Measurements from ENCODE around the gene ARL3. TPM values are rescaled to one million over a fixed set of nuclear protein-coding genes. Genes with fewer than 3 reads are reported as not detected.
"Not testable (repeated sequence)": the region's sequence is repeated elsewhere in the genome, so short reads cannot be mapped to it uniquely, and the experiment has no call there.

Gene ARL3
- total RNA-seq, 1 experiment from 2014 or later = 20.7 TPM

DNA sequence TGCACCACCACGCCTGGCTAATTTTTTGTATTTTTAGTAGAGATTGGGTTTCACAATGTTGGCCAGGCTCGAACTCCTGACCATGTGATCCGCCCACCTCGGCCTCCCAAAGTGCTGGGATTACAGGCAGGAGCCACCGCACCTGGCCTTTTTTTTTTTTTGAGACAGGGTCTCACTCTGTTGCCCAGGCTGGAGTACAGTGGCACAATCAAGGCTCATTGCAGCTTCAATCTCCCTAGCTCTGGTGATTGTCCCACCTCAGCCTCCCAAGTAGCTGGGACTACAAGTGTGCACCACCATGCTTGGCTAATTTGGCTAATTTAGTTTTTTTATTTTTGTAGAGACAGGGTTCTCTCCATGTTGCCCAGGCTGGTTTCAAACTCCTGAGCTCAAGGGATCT is 28.1 kb upstream of the ARL3 start:
- in situ Hi-C loops (cut with HindIII; ENCODE audit: low pct_unique_long_range_greater_than_20kb, low sequenced_read_pairs); BruUV-seq (replicated peaks); H3K4me3 ChIP-seq (ENCODE audit: low read depth in 2 of 2, low read length in 2 of 2); H3K36me3 ChIP-seq (ENCODE audit: control insufficient read depth, insufficient read depth, low read length); CTCF ChIA-PET; DNase-seq (ENCODE audit: low read depth, low spot score); H3K27me3 ChIP-seq (ENCODE audit: control insufficient read depth, insufficient read depth, low read length); intact Hi-C loops (cut with micrococcal nuclease; ENCODE audit: unreplicated experiment); ATAC-seq; H3K9me3 ChIP-seq (ENCODE audit: control insufficient read depth, insufficient read depth, low read depth, low read length): not testable (repeated sequence)
- Histone ChIP-seq H3K4me1 (ENCODE audit: control insufficient read depth, insufficient read depth, low read length) (peaks cover 21% of the 10 kb centered on the region), H3K27ac (ENCODE audit: low read length) (peak overlapping the region; percentile 95; the same call in 1 of the 2 replicates)
- POLR2A ChIA-PET = interaction anchor here (0.6 kb wide), 1 partner anchor 11 kb away, joined by 15 read pairs; no protein-coding TSS in a partner anchor

DNA sequence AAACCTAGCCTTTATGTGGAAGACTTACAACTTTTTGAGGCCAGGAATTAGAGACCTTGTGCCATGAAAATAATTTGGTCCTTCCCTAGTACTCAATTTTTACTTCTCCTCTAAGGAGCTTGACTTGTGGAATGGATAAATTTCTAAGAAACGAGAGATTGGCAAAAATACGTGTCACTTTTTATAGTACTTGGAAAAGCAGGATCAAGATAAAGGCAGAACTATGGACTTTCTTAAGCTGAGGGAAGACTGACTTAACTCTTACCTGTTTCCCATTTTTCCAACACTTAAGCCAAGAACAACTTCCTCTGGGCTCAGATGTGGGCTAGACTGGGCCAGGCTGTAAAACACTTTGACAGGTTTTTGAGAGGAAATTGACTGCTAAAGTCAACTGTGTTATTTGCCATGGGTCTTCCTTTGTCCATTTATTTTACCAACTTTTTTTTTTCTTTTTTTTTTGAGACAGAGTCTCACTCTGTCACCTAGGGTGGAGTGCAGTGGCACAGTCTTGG is 27.6 kb upstream of the ARL3 start:
- Histone ChIP-seq H3K9me3 (ENCODE audit: control insufficient read depth, insufficient read depth, low read depth, low read length) (no peaks in the 10 kb centered on the region; the same call in 1 of the 2 replicates), H3K4me3 (ENCODE audit: low read depth in 2 of 2, low read length in 2 of 2) (no peak overlapping the region), H3K27ac (ENCODE audit: low read length) (no peak overlapping the region), H3K36me3 (ENCODE audit: control insufficient read depth, insufficient read depth, low read length) (peaks cover 6% of the 10 kb centered on the region; the same call in 1 of the 2 replicates), H3K27me3 (ENCODE audit: control insufficient read depth, insufficient read depth, low read length) (no peaks in the 10 kb centered on the region), H3K4me1 (ENCODE audit: control insufficient read depth, insufficient read depth, low read length) (peaks cover 20% of the 10 kb centered on the region)
- DNase-seq (ENCODE audit: low read depth, low spot score) (no peak), ATAC-seq (no peak)
- no TSS peak for BruUV-seq (replicated peaks)
- POLR2A ChIA-PET = interaction anchor here (0.6 to 1.5 kb wide), 3 partner anchors 10 to 34 kb away, joined by 4 to 15 read pairs (median 10); no protein-coding TSS in a partner anchor
- in situ Hi-C loops (cut with HindIII; ENCODE audit: low pct_unique_long_range_greater_than_20kb, low sequenced_read_pairs) = no loop called here
- intact Hi-C loops (cut with micrococcal nuclease; ENCODE audit: unreplicated experiment) = no loop called here
- TF ChIP-seq, protein P1, sequence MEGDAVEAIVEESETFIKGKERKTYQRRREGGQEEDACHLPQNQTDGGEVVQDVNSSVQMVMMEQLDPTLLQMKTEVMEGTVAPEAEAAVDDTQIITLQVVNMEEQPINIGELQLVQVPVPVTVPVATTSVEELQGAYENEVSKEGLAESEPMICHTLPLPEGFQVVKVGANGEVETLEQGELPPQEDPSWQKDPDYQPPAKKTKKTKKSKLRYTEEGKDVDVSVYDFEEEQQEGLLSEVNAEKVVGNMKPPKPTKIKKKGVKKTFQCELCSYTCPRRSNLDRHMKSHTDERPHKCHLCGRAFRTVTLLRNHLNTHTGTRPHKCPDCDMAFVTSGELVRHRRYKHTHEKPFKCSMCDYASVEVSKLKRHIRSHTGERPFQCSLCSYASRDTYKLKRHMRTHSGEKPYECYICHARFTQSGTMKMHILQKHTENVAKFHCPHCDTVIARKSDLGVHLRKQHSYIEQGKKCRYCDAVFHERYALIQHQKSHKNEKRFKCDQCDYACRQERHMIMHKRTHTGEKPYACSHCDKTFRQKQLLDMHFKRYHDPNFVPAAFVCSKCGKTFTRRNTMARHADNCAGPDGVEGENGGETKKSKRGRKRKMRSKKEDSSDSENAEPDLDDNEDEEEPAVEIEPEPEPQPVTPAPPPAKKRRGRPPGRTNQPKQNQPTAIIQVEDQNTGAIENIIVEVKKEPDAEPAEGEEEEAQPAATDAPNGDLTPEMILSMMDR (IDR thresholded peaks at IDR 0.05) = no peak
- TF ChIP-seq SIN3A (IDR thresholded peaks at IDR 0.05; ENCODE audit: borderline replicate concordance, insufficient read depth, low read depth, low read length) (no peak), POLR2AphosphoS5 (IDR thresholded peaks at IDR 0.05; ENCODE audit: low read depth, low read length) (no peak), TCF7L2 (IDR thresholded peaks at IDR 0.05; ENCODE audit: low read depth, low read length) (no peak)
- TF ChIP-seq, protein P2, sequence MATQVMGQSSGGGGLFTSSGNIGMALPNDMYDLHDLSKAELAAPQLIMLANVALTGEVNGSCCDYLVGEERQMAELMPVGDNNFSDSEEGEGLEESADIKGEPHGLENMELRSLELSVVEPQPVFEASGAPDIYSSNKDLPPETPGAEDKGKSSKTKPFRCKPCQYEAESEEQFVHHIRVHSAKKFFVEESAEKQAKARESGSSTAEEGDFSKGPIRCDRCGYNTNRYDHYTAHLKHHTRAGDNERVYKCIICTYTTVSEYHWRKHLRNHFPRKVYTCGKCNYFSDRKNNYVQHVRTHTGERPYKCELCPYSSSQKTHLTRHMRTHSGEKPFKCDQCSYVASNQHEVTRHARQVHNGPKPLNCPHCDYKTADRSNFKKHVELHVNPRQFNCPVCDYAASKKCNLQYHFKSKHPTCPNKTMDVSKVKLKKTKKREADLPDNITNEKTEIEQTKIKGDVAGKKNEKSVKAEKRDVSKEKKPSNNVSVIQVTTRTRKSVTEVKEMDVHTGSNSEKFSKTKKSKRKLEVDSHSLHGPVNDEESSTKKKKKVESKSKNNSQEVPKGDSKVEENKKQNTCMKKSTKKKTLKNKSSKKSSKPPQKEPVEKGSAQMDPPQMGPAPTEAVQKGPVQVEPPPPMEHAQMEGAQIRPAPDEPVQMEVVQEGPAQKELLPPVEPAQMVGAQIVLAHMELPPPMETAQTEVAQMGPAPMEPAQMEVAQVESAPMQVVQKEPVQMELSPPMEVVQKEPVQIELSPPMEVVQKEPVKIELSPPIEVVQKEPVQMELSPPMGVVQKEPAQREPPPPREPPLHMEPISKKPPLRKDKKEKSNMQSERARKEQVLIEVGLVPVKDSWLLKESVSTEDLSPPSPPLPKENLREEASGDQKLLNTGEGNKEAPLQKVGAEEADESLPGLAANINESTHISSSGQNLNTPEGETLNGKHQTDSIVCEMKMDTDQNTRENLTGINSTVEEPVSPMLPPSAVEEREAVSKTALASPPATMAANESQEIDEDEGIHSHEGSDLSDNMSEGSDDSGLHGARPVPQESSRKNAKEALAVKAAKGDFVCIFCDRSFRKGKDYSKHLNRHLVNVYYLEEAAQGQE (IDR thresholded peaks at IDR 0.05; ENCODE audit: insufficient read depth in 1 of 2, low read depth in 2 of 2, low read length in 1 of 2) = no peak
- CTCF ChIA-PET = no interaction called here

- in situ Hi-C loops (cut with HindIII; ENCODE audit: low pct_unique_long_range_greater_than_20kb, low sequenced_read_pairs) = no loop called here
- Histone ChIP-seq H3K27ac (ENCODE audit: low read length) (no peak overlapping the region), H3K4me3 (ENCODE audit: low read depth in 2 of 2, low read length in 2 of 2) (no peak overlapping the region), H3K27me3 (ENCODE audit: control insufficient read depth, insufficient read depth, low read length) (no peaks in the 10 kb centered on the region), H3K4me1 (ENCODE audit: control insufficient read depth, insufficient read depth, low read length) (peaks cover 6% of the 10 kb centered on the region), H3K36me3 (ENCODE audit: control insufficient read depth, insufficient read depth, low read length) (peaks cover 6% of the 10 kb centered on the region; the same call in 1 of the 2 replicates), H3K9me3 (ENCODE audit: control insufficient read depth, insufficient read depth, low read depth, low read length) (no peaks in the 10 kb centered on the region; the same call in 1 of the 2 replicates)
- POLR2A ChIA-PET = interaction anchor here (1.5 kb wide), 1 partner anchor 29 kb away, joined by 10 read pairs; no protein-coding TSS in a partner anchor
- CTCF ChIA-PET = no interaction called here
- no TSS peak for BruUV-seq (replicated peaks)
- DNase-seq (ENCODE audit: low read depth, low spot score) (no peak), ATAC-seq (no peak)
- intact Hi-C loops (cut with micrococcal nuclease; ENCODE audit: unreplicated experiment) = no loop called here
- TF ChIP-seq, protein P1 (IDR thresholded peaks at IDR 0.05) = no peak
- TF ChIP-seq POLR2AphosphoS5 (IDR thresholded peaks at IDR 0.05; ENCODE audit: low read depth, low read length) = peak; percentile 32; the same call in 1 of the 2 replicates
- TF ChIP-seq TCF7L2 (IDR thresholded peaks at IDR 0.05; ENCODE audit: low read depth, low read length) = no peak
- TF ChIP-seq, protein P2 (IDR thresholded peaks at IDR 0.05; ENCODE audit: insufficient read depth in 1 of 2, low read depth in 2 of 2, low read length in 1 of 2) = no peak
- no peak for TF ChIP-seq SIN3A (IDR thresholded peaks at IDR 0.05; ENCODE audit: borderline replicate concordance, insufficient read depth, low read depth, low read length)
Measured at GRCh38 chr10:102740229-102740628, 26.0 kb upstream of the ARL3 start.
